CD14-positive monocyte (primary cell): Measurements from ENCODE around the gene NEUROD4. TPM values are rescaled to one million over a fixed set of nuclear protein-coding genes. Genes with fewer than 3 reads are reported as not detected.

Source experiments
- DNase-seq, 3 donors: peaks; one replicate each; pipeline ENCODE4 v3.0.0-alpha.2; 2011 to 2022
- H2AFZ ChIP-seq: 2 replicates; pipeline ENCODE4 v1.6.0; 2012; ENCODE audit warnings: mild to moderate bottlenecking, low read depth, low read length, inconsistent platforms; ENCODE audit not compliant: insufficient read depth, poor library complexity, severe bottlenecking
- H3K27ac ChIP-seq, 2 donors: 1 replicate in 1 of 2; 2 replicates in 1 of 2; pipeline ENCODE4 v1.5.1; 2012 to 2013; ENCODE audit warnings: low read length in 2 of 2, control low read depth in 1 of 2, inconsistent platforms in 1 of 2, low read depth in 1 of 2, mild to moderate bottlenecking in 1 of 2
- H3K27me3 ChIP-seq, 2 donors: one replicate each; pipeline versions ENCODE4 v1.6.0 to v1.6.1; 2011 to 2013; ENCODE audit warnings: low read length in 2 of 2; ENCODE audit not compliant: control insufficient read depth in 2 of 2, insufficient read depth in 2 of 2
- H3K36me3 ChIP-seq, 2 donors: replicated peaks in 1 of 2; 1 replicate in 1 of 2; 2 replicates in 1 of 2; pipeline versions ENCODE4 v1.5.1 to v1.6.1; 2012 to 2013; ENCODE audit warnings: low read length in 2 of 2, control low read depth in 1 of 2, inconsistent platforms in 1 of 2, mild to moderate bottlenecking in 1 of 2; ENCODE audit not compliant: insufficient read depth in 2 of 2, control insufficient read depth in 1 of 2
- H3K4me1 ChIP-seq, 2 donors: 1 replicate in 1 of 2; 2 replicates in 1 of 2; pipeline versions ENCODE4 v1.5.1 to v1.6.1; 2012 to 2013; ENCODE audit warnings: low read length in 2 of 2, control low read depth in 1 of 2, inconsistent platforms in 1 of 2, mild to moderate bottlenecking in 1 of 2, moderate library complexity in 1 of 2; ENCODE audit not compliant: insufficient read depth in 2 of 2, control insufficient read depth in 1 of 2
- H3K4me2 ChIP-seq: replicated peaks from 2 replicates; pipeline ENCODE3; 2012; ENCODE audit warnings: low read length, moderate library complexity, mild to moderate bottlenecking; ENCODE audit not compliant: poor library complexity, severe bottlenecking; ENCODE audit errors: extremely low read depth
- H3K4me3 ChIP-seq, 3 experiments: fragments of 200-600 bp in 1 of 3; sonication (generic) in 1 of 3; replicated peaks in 1 of 3; 1 replicate in 2 of 3; 2 replicates in 1 of 3; pipeline ENCODE4 v1.5.1; 2011 to 2013; ENCODE audit warnings: low read length in 3 of 3, mild to moderate bottlenecking in 3 of 3, control low read depth in 2 of 3, low read depth in 2 of 3, inconsistent platforms in 1 of 3, moderate library complexity in 1 of 3
- H3K79me2 ChIP-seq: 2 replicates; pipeline ENCODE4 v1.6.0; 2012; ENCODE audit warnings: mild to moderate bottlenecking, control low read depth, inconsistent platforms, low read length, moderate library complexity; ENCODE audit not compliant: insufficient read depth
- H3K9ac ChIP-seq: 2 replicates; pipeline ENCODE4 v1.6.0; 2017; ENCODE audit warnings: low read length, mild to moderate bottlenecking; ENCODE audit not compliant: insufficient read depth, poor library complexity, severe bottlenecking
- H3K9me3 ChIP-seq, 2 donors: replicated peaks in 1 of 2; 1 replicate in 1 of 2; 2 replicates in 1 of 2; pipeline versions ENCODE4 v1.5.1 to v1.6.1; 2012 to 2013; ENCODE audit warnings: low read length in 2 of 2, control low read depth in 1 of 2; ENCODE audit not compliant: control insufficient read depth in 1 of 2, insufficient read depth in 1 of 2
- H4K20me1 ChIP-seq: 2 replicates; pipeline ENCODE4 v1.6.0; 2012; ENCODE audit warnings: mild to moderate bottlenecking, low read length, control low read depth, moderate library complexity; ENCODE audit not compliant: insufficient read depth
- H3K27ac Mint-ChIP-seq, 7 donors: one replicate each; pipeline ENCODE4 v1.8.0; 2020; ENCODE audit warnings: mild to moderate bottlenecking in 7 of 7, mixed read lengths in 7 of 7, moderate library complexity in 6 of 7, inconsistent platforms in 2 of 7
- H3K27me3 Mint-ChIP-seq, 3 donors: one replicate each; pipeline ENCODE4 v1.8.0; 2021 to 2022; ENCODE audit warnings: low read depth in 3 of 3, mild to moderate bottlenecking in 3 of 3, mixed read lengths in 3 of 3, moderate library complexity in 3 of 3, inconsistent platforms in 1 of 3
- H3K36me3 Mint-ChIP-seq, 2 donors: one replicate each; pipeline ENCODE4 v1.8.0; 2020; ENCODE audit warnings: mixed read lengths in 2 of 2, inconsistent platforms in 1 of 2, mild to moderate bottlenecking in 1 of 2
- H3K4me1 Mint-ChIP-seq: one replicate; pipeline ENCODE4 v1.8.0; 2020; ENCODE audit warnings: mild to moderate bottlenecking, mixed read lengths
- H3K4me3 Mint-ChIP-seq, 2 donors: one replicate each; pipeline ENCODE4 v1.8.0; 2020; ENCODE audit warnings: mild to moderate bottlenecking in 2 of 2, mixed read lengths in 2 of 2, moderate library complexity in 1 of 2
- H3K9me3 Mint-ChIP-seq, 7 donors: one replicate each; pipeline ENCODE4 v1.8.0; 2020 to 2022; ENCODE audit warnings: mixed read lengths in 7 of 7, mild to moderate bottlenecking in 6 of 7, moderate library complexity in 6 of 7, inconsistent platforms in 2 of 7
- CTCF ChIP-seq: fragments of 200-600 bp; IDR thresholded peaks from one replicate; pipeline ENCODE4 v1.8.0; 2022; ENCODE audit warnings: antibody characterized with exemption, mild to moderate bottlenecking
- WGBS: methylation state at CpG from one replicate; pipeline ENCODE4 v1.1.5; 2013; ENCODE audit warnings: missing lambda C conversion rate; ENCODE audit not compliant: insufficient coverage; 5-methylcytosine and 5-hydroxymethylcytosine counted together
- intact Hi-C, 2 donors: fragments of 100-400 bp; cut with micrococcal nuclease; formaldehyde crosslinking; loops; one replicate each; pipeline versions ENCODE4 v1.15.0 to v1.15.1; 2023
- polyA plus RNA-seq, 3 donors: library from polyadenylated mRNA; depleted of rRNA in 1 of 3; unstranded in 2 of 3; stranded (reverse) in 1 of 3; fragments of 300-500 nt in 2 of 3; fragments of >200 nt in 1 of 3; fragmentation: Illumina TruSeq in 2 of 3; gene quantifications; 1 replicate in 2 of 3; 2 replicates in 1 of 3; pipeline ENCODE4 v1.2.3, GENCODE V29; 2012 to 2021

The NEUROD4 gene
- polyA plus RNA-seq, 3 donors = not detected

DNA sequence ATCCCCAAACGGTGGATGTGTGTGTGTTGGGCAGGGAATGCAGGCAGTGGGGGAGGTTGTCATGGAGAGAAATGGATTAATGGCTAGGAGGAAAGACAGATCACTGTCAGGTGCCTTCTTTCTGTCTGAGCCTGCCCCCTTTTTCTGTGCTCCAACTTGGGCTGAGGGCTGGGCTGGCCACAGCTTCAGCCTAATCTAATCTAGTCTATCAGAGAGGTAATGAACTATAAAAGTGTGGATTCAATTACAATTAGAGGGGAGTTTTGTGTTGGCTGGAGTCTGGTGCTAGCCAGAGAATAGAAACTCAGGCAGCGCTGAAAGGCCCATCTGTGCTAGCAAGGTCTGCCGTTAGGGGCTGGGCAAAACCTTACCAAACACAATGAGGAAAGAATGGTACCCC, 41.2 kb downstream of the NEUROD4 start:
- Mint-ChIP-seq H3K36me3 (no peaks in the 10 kb centered on the region), H3K27me3 (peaks cover 0 to 5% (median 2%) of the 10 kb centered on the region in 3 donors), H3K4me3 (no peak overlapping the region), H3K9me3 (no peaks in the 10 kb centered on the region), H3K4me1 (peaks cover 12% of the 10 kb centered on the region), H3K27ac (no peak overlapping the region)
- Histone ChIP-seq H3K36me3 (no peaks in the 10 kb centered on the region), H4K20me1 (no peaks in the 10 kb centered on the region), H3K4me2 (no peak overlapping the region), H3K4me1 (peaks cover 10% of the 10 kb centered on the region in 2 donors), H2AFZ (peak overlapping the region; percentile 4), H3K4me3 (no peak overlapping the region), H3K9me3 (no peaks in the 10 kb centered on the region), H3K79me2 (no peaks in the 10 kb centered on the region), H3K27ac (no peak overlapping the region), H3K9ac (no peak overlapping the region), H3K27me3 (no peaks in the 10 kb centered on the region)
- TF ChIP-seq CTCF = no peak
- no peak for DNase-seq
- 75% methylated on average over 1 of the region's 3 CpGs for WGBS
- intact Hi-C loops = loop anchor here in 1 of 2 donors (10.0 kb wide), 1 partner anchor 226 kb away; no protein-coding TSS in a partner anchor

DNA sequence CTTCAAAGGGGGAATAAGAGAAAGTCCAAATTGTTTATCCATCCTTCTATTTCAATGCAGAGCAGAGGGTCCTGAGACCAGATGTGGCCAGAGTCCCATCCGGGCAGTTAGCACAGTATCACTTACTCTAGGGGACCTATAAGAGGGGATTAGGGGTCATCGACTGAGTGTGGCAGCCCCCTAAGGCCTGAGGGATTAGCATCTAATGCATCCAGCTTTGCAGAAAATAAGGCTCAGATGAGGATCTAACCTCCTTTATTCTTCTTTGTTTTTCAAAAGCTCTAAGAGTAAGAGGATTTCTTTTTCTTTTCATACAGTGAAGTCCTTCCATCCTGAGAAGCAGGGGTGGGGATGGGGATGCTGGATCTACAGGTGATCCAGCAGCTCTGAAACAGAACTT, 43.5 kb downstream of the NEUROD4 start:
- intact Hi-C loops = loop anchor here in 1 of 2 donors (10.0 kb wide), 1 partner anchor 228 kb away; no protein-coding TSS in a partner anchor
- H3K4me3 Mint-ChIP-seq = no peak overlapping the region
- H3K36me3 ChIP-seq = no peaks in the 10 kb centered on the region
- H3K27me3 Mint-ChIP-seq = peaks cover 0 to 4% (median 0%) of the 10 kb centered on the region in 3 donors
- no peak overlapping the region for H3K9ac ChIP-seq
- H3K36me3 Mint-ChIP-seq = no peaks in the 10 kb centered on the region
- H3K27ac ChIP-seq = no peak overlapping the region
- no peaks in the 10 kb centered on the region for H4K20me1 ChIP-seq
- no peaks in the 10 kb centered on the region for H3K79me2 ChIP-seq
- no peak for TF ChIP-seq CTCF
- no CpG with 5 or more reads among the region's 2 CpGs for WGBS
- no peaks in the 10 kb centered on the region for H3K27me3 ChIP-seq
- H3K4me1 ChIP-seq = peaks cover 10% of the 10 kb centered on the region in 2 donors
- no peaks in the 10 kb centered on the region for H3K9me3 ChIP-seq
- peaks cover 12% of the 10 kb centered on the region for H3K4me1 Mint-ChIP-seq
- no peak for DNase-seq
- H3K4me3 ChIP-seq = no peak overlapping the region
- no peak overlapping the region for H3K4me2 ChIP-seq
- no peak overlapping the region for H3K27ac Mint-ChIP-seq
- no peak overlapping the region for H2AFZ ChIP-seq
- H3K9me3 Mint-ChIP-seq = no peaks in the 10 kb centered on the region
